Measurements from ENCODE around the gene MMP24.

MMP24 gene

GRCh38 chr20:35187584-35188190 is 38.8 kb upstream of the MMP24 start:
- no peak for TF ChIP-seq SIN3A (IDR thresholded peaks at IDR 0.05; ENCODE audit: borderline replicate concordance, insufficient read depth, low read length)
- no peak for TF ChIP-seq TAF1 (IDR thresholded peaks at IDR 0.05; ENCODE audit: borderline replicate concordance, insufficient read depth, low read length)
- TF ChIP-seq REST (IDR thresholded peaks at IDR 0.05; ENCODE audit: insufficient read depth in 1 of 2, low read depth in 2 of 2, low read length in 2 of 2) = no peak
- TF ChIP-seq POLR2AphosphoS5 (IDR thresholded peaks at IDR 0.05; ENCODE audit: low read depth, low read length) = no peak
- TF ChIP-seq FOXP2 (optimal IDR thresholded peaks at IDR 0.05; ENCODE audit: borderline replicate concordance, extremely low read depth, extremely low read length, insufficient read depth) = no peak

- TF ChIP-seq TAF1 (IDR thresholded peaks at IDR 0.05; ENCODE audit: borderline replicate concordance, insufficient read depth, low read length) = no peak
- TF ChIP-seq FOXP2 (optimal IDR thresholded peaks at IDR 0.05; ENCODE audit: borderline replicate concordance, extremely low read depth, extremely low read length, insufficient read depth) = no peak
- no peak for TF ChIP-seq REST (IDR thresholded peaks at IDR 0.05; ENCODE audit: insufficient read depth in 1 of 2, low read depth in 2 of 2, low read length in 2 of 2)
- TF ChIP-seq SIN3A (IDR thresholded peaks at IDR 0.05; ENCODE audit: borderline replicate concordance, insufficient read depth, low read length) = no peak
- no peak for TF ChIP-seq POLR2AphosphoS5 (IDR thresholded peaks at IDR 0.05; ENCODE audit: low read depth, low read length)
These were observed 35.9 kb upstream of the MMP24 start for GRCh38 chr20:35190556-35190955.

GRCh38 chr20:35191419-35192117 is 34.9 kb upstream of the MMP24 start:
- TF ChIP-seq REST (IDR thresholded peaks at IDR 0.05; ENCODE audit: insufficient read depth in 1 of 2, low read depth in 2 of 2, low read length in 2 of 2) = no peak
- no peak for TF ChIP-seq TAF1 (IDR thresholded peaks at IDR 0.05; ENCODE audit: borderline replicate concordance, insufficient read depth, low read length)
- TF ChIP-seq FOXP2 (optimal IDR thresholded peaks at IDR 0.05; ENCODE audit: borderline replicate concordance, extremely low read depth, extremely low read length, insufficient read depth) = no peak
- TF ChIP-seq POLR2AphosphoS5 (IDR thresholded peaks at IDR 0.05; ENCODE audit: low read depth, low read length) = no peak
- no peak for TF ChIP-seq SIN3A (IDR thresholded peaks at IDR 0.05; ENCODE audit: borderline replicate concordance, insufficient read depth, low read length)

- TF ChIP-seq SIN3A (IDR thresholded peaks at IDR 0.05; ENCODE audit: borderline replicate concordance, insufficient read depth, low read length) = no peak
- no peak for TF ChIP-seq FOXP2 (optimal IDR thresholded peaks at IDR 0.05; ENCODE audit: borderline replicate concordance, extremely low read depth, extremely low read length, insufficient read depth)
- TF ChIP-seq REST (IDR thresholded peaks at IDR 0.05; ENCODE audit: insufficient read depth in 1 of 2, low read depth in 2 of 2, low read length in 2 of 2) = no peak
- no peak for TF ChIP-seq TAF1 (IDR thresholded peaks at IDR 0.05; ENCODE audit: borderline replicate concordance, insufficient read depth, low read length)
- no peak for TF ChIP-seq POLR2AphosphoS5 (IDR thresholded peaks at IDR 0.05; ENCODE audit: low read depth, low read length)
These were observed 34.2 kb upstream of the MMP24 start for GRCh38 chr20:35192118-35192872.
